NCI-H2081 treated with DMSO at 0.1 percent for 48 hours (cell line): ENCODE results near the gene RGS6.

Source experiments
- DNase-seq: peaks from one replicate; lab custom pipeline; 2025; lab: John Stamatoyannopoulos, UW

RGS6 gene

GRCh38 chr14:72014486-72014885, 82.3 kb downstream of the RGS6 start:
- DNase-seq = no peak

DNA sequence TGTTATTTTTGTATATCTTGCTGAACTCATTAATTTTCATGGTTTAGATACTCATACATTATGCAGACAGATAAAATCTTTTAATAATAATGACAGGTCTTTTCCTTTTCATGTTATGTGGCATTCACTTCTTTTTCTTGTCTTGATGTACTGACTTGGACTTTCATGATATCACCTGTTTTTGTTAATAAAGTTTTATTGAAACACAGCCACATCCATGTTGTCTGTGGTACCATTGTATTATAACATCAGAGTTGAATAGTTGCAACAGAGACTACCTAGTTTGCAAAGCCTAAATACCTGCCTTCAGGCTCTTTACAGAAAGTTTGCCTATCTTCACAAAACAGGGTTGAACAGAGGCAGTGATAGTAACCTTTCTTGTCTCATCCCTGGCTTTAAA, 85.1 kb downstream of the RGS6 start:
- no peak for DNase-seq

GRCh38 chr14:72023128-72024042, 91.2 kb downstream of the RGS6 start:
- no peak for DNase-seq

GRCh38 chr14:72024043-72024407, 91.8 kb downstream of the RGS6 start:
- DNase-seq = no peak

DNA sequence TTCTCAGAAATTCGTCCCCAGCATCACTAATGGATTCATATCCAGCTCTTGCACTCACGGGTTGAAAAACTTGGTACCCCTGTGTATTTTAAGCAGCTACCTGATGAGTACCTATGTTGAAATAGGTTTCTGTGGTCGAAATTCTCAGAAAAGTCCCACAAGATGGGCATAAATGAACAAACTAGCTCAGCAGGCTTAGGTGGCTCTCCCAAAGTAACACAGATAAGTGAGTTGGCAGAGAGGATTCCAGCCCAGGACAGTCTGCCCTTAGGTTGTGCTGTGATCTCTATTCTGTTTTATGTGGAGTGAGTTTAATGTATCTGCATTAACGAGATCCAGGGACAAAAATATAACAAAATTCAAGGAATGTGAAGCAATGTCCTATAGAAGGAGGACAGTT, 92.3 kb downstream of the RGS6 start:
- DNase-seq = no peak

GRCh38 chr14:72026536-72026935, 94.3 kb downstream of the RGS6 start:
- no peak for DNase-seq

DNA sequence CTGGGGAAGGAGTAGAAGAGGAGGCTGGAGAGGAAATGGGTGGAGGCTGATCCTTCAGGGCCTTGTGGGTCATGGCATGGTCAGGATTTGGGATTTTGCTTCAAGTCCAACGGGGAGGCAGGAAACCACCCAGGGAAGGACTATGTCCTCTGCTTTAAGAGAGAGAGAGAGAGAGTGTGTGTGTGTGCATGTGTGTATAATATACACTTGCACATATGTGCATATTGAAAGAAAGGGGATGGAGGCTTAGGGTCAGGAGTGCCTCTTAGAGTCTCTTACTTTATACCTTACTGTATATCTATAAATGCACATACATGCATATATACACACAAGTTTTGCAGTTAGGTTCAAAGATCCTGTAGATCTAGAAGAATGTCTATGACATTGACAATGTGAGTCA, 94.8 kb downstream of the RGS6 start:
- no peak for DNase-seq

- DNase-seq = no peak
These were observed 101.1 kb downstream of the RGS6 start for GRCh38 chr14:72033365-72033764.

- no peak for DNase-seq
These were observed 108.3 kb downstream of the RGS6 start for GRCh38 chr14:72040528-72040927.

- no peak for DNase-seq
These were observed 113.0 kb downstream of the RGS6 start for GRCh38 chr14:72045271-72045670.

DNA sequence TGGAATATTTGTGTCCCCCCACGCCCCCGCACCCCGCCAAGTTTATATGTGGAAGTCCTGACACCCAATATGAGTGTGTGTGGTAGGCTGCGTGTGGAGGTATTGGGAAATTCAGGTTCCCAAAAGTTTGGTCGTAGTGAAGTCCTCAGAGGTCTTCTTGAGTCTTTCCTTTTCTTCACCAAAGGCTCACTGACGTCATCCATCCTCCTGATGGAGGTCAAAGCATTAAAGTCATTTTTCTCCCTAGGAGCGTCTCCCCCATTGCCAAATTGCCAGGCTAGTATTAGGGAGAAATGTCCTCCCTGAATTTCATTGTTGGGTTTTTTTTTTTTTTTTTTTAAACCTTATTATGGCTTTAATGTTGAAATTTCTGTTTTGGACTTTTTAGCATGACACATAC, 113.7 kb downstream of the RGS6 start:
- no peak for DNase-seq

GRCh38 chr14:72049462-72049861, 117.2 kb downstream of the RGS6 start:
- DNase-seq = no peak

- DNase-seq = no peak
These were observed 120.1 kb downstream of the RGS6 start for GRCh38 chr14:72052356-72052755.

DNA sequence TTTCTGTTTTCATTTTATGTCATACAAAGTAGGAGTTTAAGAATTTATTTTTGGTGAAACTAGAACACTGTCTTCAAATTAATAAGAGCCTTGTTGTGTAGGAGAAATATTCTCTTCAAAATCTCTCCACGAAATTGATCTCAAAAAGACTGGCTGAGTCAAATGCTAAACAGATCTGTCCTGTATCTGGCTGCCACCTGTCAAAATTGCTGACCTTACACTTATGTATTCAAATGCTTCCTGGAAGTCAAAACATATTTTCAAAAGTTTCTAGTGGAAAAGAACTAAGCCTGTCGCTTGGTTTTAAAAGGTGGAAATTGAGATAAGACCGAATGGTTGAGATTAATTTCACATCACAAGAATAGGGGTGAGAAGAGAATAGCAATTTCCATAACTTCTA, 121.4 kb downstream of the RGS6 start:
- DNase-seq = no peak

DNA sequence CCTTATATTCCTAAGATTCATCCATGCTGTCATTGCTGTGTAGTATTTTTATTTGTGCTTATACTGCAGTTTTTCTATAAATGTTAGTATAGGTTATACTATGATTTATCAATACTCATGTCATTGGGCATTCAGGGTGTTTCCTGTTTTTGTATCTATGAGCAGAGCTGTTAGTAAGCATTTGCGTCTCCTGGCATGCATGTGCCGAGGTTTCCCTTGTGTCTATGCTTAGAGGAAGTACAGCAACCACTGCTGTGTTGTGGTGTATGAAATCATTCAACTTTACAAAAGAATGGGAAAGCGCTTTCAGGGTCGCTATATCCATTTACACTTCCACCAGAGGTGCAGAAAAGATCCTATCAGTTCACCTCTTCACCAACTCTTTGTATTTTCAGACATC, 122.7 kb downstream of the RGS6 start:
- no peak for DNase-seq

GRCh38 chr14:72057701-72058285, 125.6 kb downstream of the RGS6 start:
- DNase-seq = no peak

GRCh38 chr14:72060460-72060859, 128.2 kb downstream of the RGS6 start:
- DNase-seq = no peak

DNA sequence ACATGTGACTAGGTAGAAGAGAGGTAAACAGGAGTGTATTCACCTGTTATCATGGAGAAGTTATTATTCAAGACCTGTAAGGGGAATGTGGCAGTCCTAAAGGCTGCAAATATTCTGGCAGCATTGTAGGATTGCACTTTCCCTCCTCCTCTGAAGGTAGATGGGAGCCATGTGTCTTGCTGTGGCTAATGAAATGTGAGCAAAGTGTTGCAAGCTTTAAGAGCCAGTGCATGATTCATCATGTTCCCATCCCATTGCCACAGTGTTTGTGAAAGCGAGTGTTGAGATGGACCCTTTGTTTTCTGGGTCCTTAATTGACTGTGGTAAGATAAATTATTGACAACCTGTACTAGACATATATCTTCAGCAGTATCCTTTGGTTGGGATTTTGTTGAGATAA, 128.7 kb downstream of the RGS6 start:
- DNase-seq = no peak

GRCh38 chr14:72061718-72062117, 129.5 kb downstream of the RGS6 start:
- DNase-seq = no peak

DNA sequence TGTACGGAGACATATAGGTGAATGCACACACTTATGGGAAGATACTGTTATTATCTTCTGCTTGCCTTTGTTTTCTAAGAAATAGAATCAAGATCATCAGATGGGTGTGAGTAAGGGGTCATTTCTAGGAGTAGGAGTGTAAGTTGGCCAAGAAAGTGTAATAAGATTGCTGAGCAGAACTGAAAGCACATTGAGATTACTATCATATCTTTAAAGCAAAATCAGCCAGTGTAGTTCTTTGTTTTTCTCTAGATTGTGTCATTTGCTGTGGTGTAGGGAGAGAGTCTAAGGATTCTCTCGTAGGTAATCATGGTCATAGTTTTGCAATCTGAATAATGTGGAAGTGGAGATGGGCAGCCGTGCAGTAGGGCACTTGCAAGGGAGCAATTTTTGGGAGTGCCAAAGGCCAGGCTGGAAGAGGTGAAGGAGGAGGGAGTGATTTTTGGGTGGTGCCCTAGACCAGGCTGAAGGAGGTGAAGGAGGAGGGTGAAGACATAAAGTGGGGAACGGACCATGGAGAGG, 131.6 kb downstream of the RGS6 start:
- DNase-seq = no peak

DNA sequence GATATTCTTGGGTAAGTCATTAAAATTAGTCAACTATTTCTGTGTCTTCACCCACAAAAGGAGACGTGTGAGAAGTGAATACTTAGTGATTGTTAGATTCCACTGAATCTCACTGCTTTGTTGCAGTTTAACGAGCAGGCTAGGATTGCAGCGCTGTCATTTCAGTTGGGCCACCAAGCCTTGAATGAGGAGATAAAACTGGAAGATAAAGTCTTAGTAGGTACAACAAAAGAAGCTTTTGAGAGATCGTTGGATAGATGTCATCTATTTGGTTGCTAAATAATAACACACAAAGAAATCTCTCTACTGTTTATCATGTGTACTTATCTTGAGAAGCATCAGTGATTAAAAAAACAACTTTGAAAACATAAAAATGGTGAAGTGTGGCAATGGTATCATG, 132.3 kb downstream of the RGS6 start:
- DNase-seq = no peak

DNA sequence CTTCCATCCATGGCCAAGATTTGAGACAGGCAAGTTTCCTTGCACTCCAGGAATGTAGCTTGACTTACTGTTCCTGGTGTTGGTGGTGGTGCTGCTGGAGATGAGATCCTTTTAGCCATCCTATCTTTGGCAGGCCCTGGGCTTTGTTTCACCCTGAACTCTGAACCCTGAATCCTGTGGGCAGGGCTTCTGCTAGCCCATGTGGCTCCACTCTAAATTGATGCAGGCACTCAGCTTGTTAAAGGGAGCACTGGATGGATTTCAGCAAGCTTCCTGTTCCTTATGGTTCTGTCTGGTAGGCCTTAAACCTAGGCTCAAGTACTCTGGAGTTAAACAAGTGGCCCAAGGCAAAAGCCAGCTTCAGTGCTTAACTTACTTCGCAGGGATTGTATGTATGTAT, 138.2 kb downstream of the RGS6 start:
- no peak for DNase-seq

- DNase-seq = no peak
These were observed 143.6 kb downstream of the RGS6 start for GRCh38 chr14:72075649-72076334.
